Mesenchymal stem cell (in vitro differentiated cells and primary cell): ENCODE results near the gene RASGRP2. TPM values are rescaled to one million over a fixed set of nuclear protein-coding genes. Genes with fewer than 3 reads are reported as not detected.

ENCODE experiments used
- DNase-seq: peaks from one replicate; pipeline ENCODE4 v3.0.0-alpha.2; 2013
- H2AFZ ChIP-seq: one replicate; pipeline ENCODE4 v1.6.1; 2013; ENCODE audit warnings: low read depth, mild to moderate bottlenecking, control low read depth, inconsistent platforms, low read length, moderate library complexity
- H2AK5ac ChIP-seq: 2 replicates; pipeline ENCODE4 v1.6.1; 2013; ENCODE audit warnings: low read length, moderate library complexity, mild to moderate bottlenecking, inconsistent platforms; ENCODE audit not compliant: severe bottlenecking
- H2BK120ac ChIP-seq: one replicate; pipeline ENCODE4 v1.6.1; 2013; ENCODE audit warnings: low read depth, mild to moderate bottlenecking, inconsistent platforms, low read length, moderate library complexity
- H2BK12ac ChIP-seq, 2 experiments: one replicate each; pipeline ENCODE4 v1.6.1; 2013; ENCODE audit warnings: inconsistent platforms in 2 of 2, low read length in 2 of 2, mild to moderate bottlenecking in 2 of 2, moderate library complexity in 2 of 2, control low read depth in 1 of 2
- H2BK15ac ChIP-seq: one replicate; pipeline ENCODE4 v1.6.1; 2013; ENCODE audit warnings: mild to moderate bottlenecking, low read depth, inconsistent platforms; ENCODE audit not compliant: poor library complexity, severe bottlenecking
- H2BK5ac ChIP-seq: 2 replicates; pipeline ENCODE4 v1.6.1; 2013; ENCODE audit warnings: low read depth, mild to moderate bottlenecking, low read length, control low read depth, inconsistent platforms; ENCODE audit not compliant: poor library complexity, severe bottlenecking
- H3K14ac ChIP-seq, 2 experiments: one replicate each; pipeline ENCODE4 v1.6.1; 2013; ENCODE audit warnings: inconsistent platforms in 2 of 2, low read length in 2 of 2, control low read depth in 1 of 2, mild to moderate bottlenecking in 1 of 2, moderate library complexity in 1 of 2
- H3K18ac ChIP-seq, 2 experiments: one replicate each; pipeline ENCODE4 v1.6.1; 2013; ENCODE audit warnings: inconsistent platforms in 2 of 2, low read length in 2 of 2, control low read depth in 1 of 2, low read depth in 1 of 2, mild to moderate bottlenecking in 1 of 2
- H3K23ac ChIP-seq, 2 experiments: one replicate each; pipeline ENCODE4 v1.6.1; 2013; ENCODE audit warnings: inconsistent platforms in 2 of 2, low read length in 2 of 2, mild to moderate bottlenecking in 2 of 2, moderate library complexity in 2 of 2, control low read depth in 1 of 2
- H3K27ac ChIP-seq: 2 replicates; pipeline ENCODE4 v1.5.1; 2013; ENCODE audit warnings: mild to moderate bottlenecking, moderate library complexity, low read length, control low read depth, inconsistent platforms; ENCODE audit not compliant: poor library complexity, severe bottlenecking
- H3K27me3 ChIP-seq, 2 experiments: 2 replicates each; pipeline versions ENCODE4 v1.6.1 to v1.7.0; 2013; ENCODE audit warnings: low read length in 2 of 2, mild to moderate bottlenecking in 2 of 2, moderate library complexity in 2 of 2, control low read depth in 1 of 2, inconsistent platforms in 1 of 2; ENCODE audit not compliant: control insufficient read depth in 1 of 2, insufficient read depth in 1 of 2
- H3K36me3 ChIP-seq, 2 experiments: 2 replicates each; pipeline versions ENCODE4 v1.6.1 to v1.7.0; 2013; ENCODE audit warnings: low read length in 2 of 2, control low read depth in 1 of 2, inconsistent platforms in 1 of 2, low read depth in 1 of 2, mild to moderate bottlenecking in 1 of 2; ENCODE audit not compliant: insufficient read depth in 2 of 2, control insufficient read depth in 1 of 2
- H3K4ac ChIP-seq, 2 experiments: one replicate each; pipeline ENCODE4 v1.6.1; 2013; ENCODE audit warnings: inconsistent platforms in 2 of 2, low read length in 2 of 2, mild to moderate bottlenecking in 2 of 2, moderate library complexity in 2 of 2, control low read depth in 1 of 2, low read depth in 1 of 2
- H3K4me1 ChIP-seq: 2 replicates; pipeline ENCODE4 v1.6.1; 2013; ENCODE audit warnings: low read depth, low read length, control low read depth; ENCODE audit not compliant: control insufficient read depth, insufficient read depth
- H3K4me2 ChIP-seq: 2 replicates; pipeline ENCODE4 v1.6.1; 2013; ENCODE audit warnings: low read length, mild to moderate bottlenecking, inconsistent platforms; ENCODE audit not compliant: poor library complexity, severe bottlenecking
- H3K4me3 ChIP-seq, 2 experiments: 2 replicates each; pipeline versions ENCODE4 v1.5.1 to v1.7.0; 2013; ENCODE audit warnings: low read length in 2 of 2, mild to moderate bottlenecking in 2 of 2, control low read depth in 1 of 2, low read depth in 1 of 2; ENCODE audit not compliant: insufficient read depth in 1 of 2
- H3K79me1 ChIP-seq: replicated peaks from 2 replicates; pipeline ENCODE4 v1.6.1; 2013; ENCODE audit warnings: mild to moderate bottlenecking, control low read depth, low read length, inconsistent platforms; ENCODE audit not compliant: poor library complexity, severe bottlenecking
- H3K9ac ChIP-seq: 2 replicates; pipeline ENCODE4 v1.7.0; 2013; ENCODE audit warnings: mild to moderate bottlenecking, low read length, moderate library complexity
- H3K9me3 ChIP-seq: 2 replicates; pipeline ENCODE4 v1.7.0; 2013; ENCODE audit warnings: mild to moderate bottlenecking, low read length; ENCODE audit not compliant: control insufficient read depth
- H4K8ac ChIP-seq: one replicate; pipeline ENCODE4 v1.6.1; 2013; ENCODE audit warnings: inconsistent platforms, mild to moderate bottlenecking, low read length, moderate library complexity
- H4K91ac ChIP-seq: one replicate; pipeline ENCODE4 v1.6.1; 2013; ENCODE audit warnings: mild to moderate bottlenecking, low read length, inconsistent platforms
- WGBS: methylation state at CpG from one replicate; pipeline ENCODE4 v1.1.7; 2013; ENCODE audit warnings: mixed read lengths; 5-methylcytosine and 5-hydroxymethylcytosine counted together
- polyA plus RNA-seq, 2 experiments: library from polyadenylated mRNA; stranded (reverse); fragments of 200-250 nt; gene quantifications; one replicate each; pipeline ENCODE4 v1.2.3, GENCODE V29; 2013

RASGRP2 gene
- 0.70 TPM for polyA plus RNA-seq (2013, experiment 1 of 2)
- polyA plus RNA-seq (2013, experiment 2 of 2): 1.0 TPM

DNA sequence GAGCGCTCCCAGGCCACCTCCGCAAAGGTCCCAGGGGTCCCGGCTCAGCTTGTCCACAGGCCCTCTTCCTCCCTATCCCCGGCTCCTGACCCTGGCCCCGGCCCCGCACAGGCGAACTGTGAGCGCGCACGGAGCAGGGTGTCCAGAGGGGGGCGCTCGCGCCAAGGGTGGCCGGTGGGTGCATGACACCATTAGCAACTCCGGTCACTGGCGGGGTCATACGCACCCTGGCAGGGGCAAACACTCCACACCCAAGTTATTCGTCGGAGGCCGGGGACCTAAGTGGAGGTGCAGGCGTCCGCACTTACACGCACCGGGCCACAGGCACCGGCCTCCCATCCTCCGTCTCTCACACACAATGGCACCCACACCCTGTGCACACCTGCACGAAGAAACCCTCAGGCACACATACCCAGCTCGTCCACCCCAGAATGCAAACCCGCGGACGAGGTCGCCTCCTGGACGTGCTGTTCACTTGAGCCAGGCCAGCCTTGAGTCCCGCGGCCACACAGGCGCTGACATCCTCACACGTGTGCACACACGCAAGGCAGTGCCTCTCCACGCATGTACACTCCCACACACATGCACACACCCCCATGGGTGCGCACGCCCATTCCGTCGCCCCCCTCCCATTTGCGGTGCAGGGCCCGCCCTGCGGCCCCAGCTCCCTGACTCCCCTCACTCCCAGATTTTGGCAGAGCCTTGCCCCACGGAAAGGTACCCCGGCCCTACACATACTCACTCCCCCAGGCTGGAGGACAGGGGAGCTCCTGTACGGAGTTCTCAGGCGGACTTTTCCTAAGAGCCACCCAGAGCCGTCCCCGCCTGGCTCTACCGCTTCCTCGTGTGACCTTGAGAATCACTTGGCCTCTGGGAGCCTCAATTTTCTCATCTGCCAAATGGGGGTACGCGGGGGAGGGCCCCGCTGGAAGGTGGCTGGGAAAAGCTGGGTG lies at the start of gene RASGRP2:
RASGRP2 (minus strand) TSS at position 552 of the 953 bp plus-strand sequence. CDS start 1,276 bp downstream, outside the sequence.
- no peak within 1 kb of the TSS for H2AK5ac ChIP-seq
- peak within 1 kb of the TSS; percentile 39 to 76 for H3K4me3 ChIP-seq
- H2BK15ac ChIP-seq: peak within 1 kb of the TSS; percentile 67
- H3K9me3 ChIP-seq: no peaks in the 10 kb centered on the region
- peak within 1 kb of the TSS in 1 of 2 experiments; percentile 26 for H3K14ac ChIP-seq
- peak within 1 kb of the TSS; percentile 77 for H3K4me2 ChIP-seq
- no peaks in the 10 kb centered on the region for H3K36me3 ChIP-seq
- no peak within 1 kb of the TSS for H3K27ac ChIP-seq
- no peak within 1 kb of the TSS for H3K4ac ChIP-seq
- no peaks in the 10 kb centered on the region for H3K79me1 ChIP-seq
- H2BK5ac ChIP-seq: no peak within 1 kb of the TSS
- H3K4me1 ChIP-seq: peaks cover 43% of the 10 kb centered on the region
- no peak within 1 kb of the TSS for H2BK12ac ChIP-seq
- peak within 1 kb of the TSS in 1 of 2 experiments; percentile 63 for H3K23ac ChIP-seq
- no peak within 1 kb of the TSS for H3K9ac ChIP-seq
- peak within 1 kb of the TSS; percentile 20 for H4K91ac ChIP-seq
- no peak within 1 kb of the TSS for H2AFZ ChIP-seq
- DNase-seq: peak; percentile 40
- peaks cover 67% of the 10 kb centered on the region in 2 experiments for H3K27me3 ChIP-seq
- H2BK120ac ChIP-seq: peak within 1 kb of the TSS; percentile 55
- no peak within 1 kb of the TSS for H3K18ac ChIP-seq
- 8% methylated on average over 52 of the region's 57 CpGs for WGBS
- H4K8ac ChIP-seq: peak within 1 kb of the TSS; percentile 3

GRCh38 chr11:64792482-64792881 lies 48.5 kb upstream of the RASGRP2 start:
- H3K14ac ChIP-seq: no peak overlapping the region
- no peak overlapping the region for H4K8ac ChIP-seq
- H3K18ac ChIP-seq: no peak overlapping the region
- no peaks in the 10 kb centered on the region for H3K9me3 ChIP-seq
- no peak overlapping the region for H2AFZ ChIP-seq
- H3K36me3 ChIP-seq: peaks cover 25 to 72% of the 10 kb centered on the region in 2 experiments
- no peak overlapping the region for H3K23ac ChIP-seq
- no peak overlapping the region for H3K9ac ChIP-seq
- H2BK15ac ChIP-seq: no peak overlapping the region
- no peak overlapping the region for H2BK5ac ChIP-seq
- no peak overlapping the region for H2BK120ac ChIP-seq
- no peaks in the 10 kb centered on the region for H3K27me3 ChIP-seq
- peaks cover 2% of the 10 kb centered on the region for H3K79me1 ChIP-seq
- WGBS: 100% methylated on average over 2 of the region's 4 CpGs
- DNase-seq: no peak
- no peak overlapping the region for H3K4me2 ChIP-seq
- no peak overlapping the region for H3K4ac ChIP-seq
- no peak overlapping the region for H2BK12ac ChIP-seq
- no peak overlapping the region for H2AK5ac ChIP-seq
- peaks cover 4% of the 10 kb centered on the region for H3K4me1 ChIP-seq
- no peak overlapping the region for H4K91ac ChIP-seq
- H3K4me3 ChIP-seq: no peak overlapping the region
- H3K27ac ChIP-seq: no peak overlapping the region

DNA sequence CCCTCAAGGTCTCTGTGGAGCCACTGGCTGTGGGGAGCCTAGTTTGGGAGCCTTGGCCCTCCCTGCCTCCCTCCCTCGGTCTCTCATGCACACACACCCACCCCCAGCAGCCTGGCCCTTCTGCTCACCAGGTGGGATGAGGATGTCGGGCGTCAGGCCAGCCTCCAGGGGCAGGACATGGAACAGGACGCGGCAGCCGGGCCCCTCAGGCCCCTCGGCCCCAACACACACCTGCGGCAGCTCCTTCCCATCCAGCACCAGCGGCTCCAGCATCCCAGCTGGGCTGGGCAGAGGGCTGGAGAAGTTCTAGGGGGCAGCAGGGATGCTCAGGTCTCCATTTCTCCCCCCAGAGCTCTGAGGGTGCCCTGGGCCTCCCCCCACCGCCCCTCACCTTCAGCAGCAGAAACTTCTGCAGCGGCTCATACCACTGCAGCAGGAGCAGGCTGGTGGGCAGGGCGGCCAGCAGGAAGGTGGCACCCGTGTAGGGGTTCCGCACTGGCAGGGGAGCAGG lies 47.9 kb upstream of the RASGRP2 start:
- no peak overlapping the region for H3K4me2 ChIP-seq
- H3K4ac ChIP-seq: no peak overlapping the region
- no peaks in the 10 kb centered on the region for H3K9me3 ChIP-seq
- no peak overlapping the region for H3K23ac ChIP-seq
- no peak overlapping the region for H3K14ac ChIP-seq
- H2AFZ ChIP-seq: no peak overlapping the region
- DNase-seq: no peak
- no peak overlapping the region for H2BK120ac ChIP-seq
- peaks cover 4% of the 10 kb centered on the region for H3K4me1 ChIP-seq
- peaks cover 19 to 65% of the 10 kb centered on the region in 2 experiments for H3K36me3 ChIP-seq
- no peak overlapping the region for H2BK15ac ChIP-seq
- no peak overlapping the region for H4K91ac ChIP-seq
- H3K18ac ChIP-seq: no peak overlapping the region
- 97% methylated on average over 14 of the region's 14 CpGs for WGBS
- no peak overlapping the region for H2AK5ac ChIP-seq
- no peaks in the 10 kb centered on the region for H3K27me3 ChIP-seq
- no peak overlapping the region for H3K4me3 ChIP-seq
- H2BK12ac ChIP-seq: no peak overlapping the region
- no peak overlapping the region for H2BK5ac ChIP-seq
- no peak overlapping the region for H3K27ac ChIP-seq
- H3K79me1 ChIP-seq: no peaks in the 10 kb centered on the region
- H4K8ac ChIP-seq: no peak overlapping the region
- no peak overlapping the region for H3K9ac ChIP-seq
